Measurements from ENCODE around the gene AUTS2. TPM values are rescaled to one million over a fixed set of nuclear protein-coding genes. Genes with fewer than 3 reads are reported as not detected.

Gene AUTS2
- total RNA-seq, 6 donors from 2014 or later: 38.9 to 151 (median 55.8) TPM

DNA sequence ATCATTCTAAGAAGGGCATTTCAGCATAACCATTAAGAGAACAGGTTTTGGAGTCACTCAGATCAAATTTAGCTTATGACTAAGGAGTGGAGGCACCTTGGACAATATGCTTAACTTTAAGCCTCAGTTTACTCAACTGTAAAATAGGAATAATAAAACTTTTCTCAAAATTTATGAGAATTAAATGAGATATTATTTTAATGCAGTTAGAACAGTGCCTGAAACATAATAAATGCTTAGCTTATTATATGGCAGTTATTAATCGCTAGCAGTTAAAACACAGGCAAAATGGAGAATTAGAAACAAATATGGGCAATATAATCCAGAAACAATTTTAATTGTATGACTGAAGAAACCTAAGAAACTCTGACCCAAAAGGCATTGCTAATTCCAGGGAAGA is 2.9 kb upstream of the AUTS2 start:
- H3K36me3 ChIP-seq: no peaks in the 10 kb centered on the region
- no peaks in the 10 kb centered on the region for H3K9me3 ChIP-seq
- no peaks in the 10 kb centered on the region for H3K27me3 ChIP-seq
- H3K4me1 ChIP-seq: peaks cover 10 to 26% (median 16%) of the 10 kb centered on the region in 4 donors
- no peak overlapping the region for H3K4me3 ChIP-seq
- WGBS, 2 donors: 92 to 100% methylated on average over 1 of the region's 1 CpG
- ATAC-seq (ENCODE audit: low FRiP score in 2 of 2) (no peak), DNase-seq (no peak)
- H3K27ac ChIP-seq: no peak overlapping the region
- TF ChIP-seq, protein P1, sequence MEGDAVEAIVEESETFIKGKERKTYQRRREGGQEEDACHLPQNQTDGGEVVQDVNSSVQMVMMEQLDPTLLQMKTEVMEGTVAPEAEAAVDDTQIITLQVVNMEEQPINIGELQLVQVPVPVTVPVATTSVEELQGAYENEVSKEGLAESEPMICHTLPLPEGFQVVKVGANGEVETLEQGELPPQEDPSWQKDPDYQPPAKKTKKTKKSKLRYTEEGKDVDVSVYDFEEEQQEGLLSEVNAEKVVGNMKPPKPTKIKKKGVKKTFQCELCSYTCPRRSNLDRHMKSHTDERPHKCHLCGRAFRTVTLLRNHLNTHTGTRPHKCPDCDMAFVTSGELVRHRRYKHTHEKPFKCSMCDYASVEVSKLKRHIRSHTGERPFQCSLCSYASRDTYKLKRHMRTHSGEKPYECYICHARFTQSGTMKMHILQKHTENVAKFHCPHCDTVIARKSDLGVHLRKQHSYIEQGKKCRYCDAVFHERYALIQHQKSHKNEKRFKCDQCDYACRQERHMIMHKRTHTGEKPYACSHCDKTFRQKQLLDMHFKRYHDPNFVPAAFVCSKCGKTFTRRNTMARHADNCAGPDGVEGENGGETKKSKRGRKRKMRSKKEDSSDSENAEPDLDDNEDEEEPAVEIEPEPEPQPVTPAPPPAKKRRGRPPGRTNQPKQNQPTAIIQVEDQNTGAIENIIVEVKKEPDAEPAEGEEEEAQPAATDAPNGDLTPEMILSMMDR (IDR thresholded peaks at IDR 0.05): no peak
- TF ChIP-seq POLR2AphosphoS5 (IDR thresholded peaks at IDR 0.05): no peak
- no peak for TF ChIP-seq POLR2A (IDR thresholded peaks at IDR 0.05)
- no peak for TF ChIP-seq EP300 (IDR thresholded peaks at IDR 0.05)

DNA sequence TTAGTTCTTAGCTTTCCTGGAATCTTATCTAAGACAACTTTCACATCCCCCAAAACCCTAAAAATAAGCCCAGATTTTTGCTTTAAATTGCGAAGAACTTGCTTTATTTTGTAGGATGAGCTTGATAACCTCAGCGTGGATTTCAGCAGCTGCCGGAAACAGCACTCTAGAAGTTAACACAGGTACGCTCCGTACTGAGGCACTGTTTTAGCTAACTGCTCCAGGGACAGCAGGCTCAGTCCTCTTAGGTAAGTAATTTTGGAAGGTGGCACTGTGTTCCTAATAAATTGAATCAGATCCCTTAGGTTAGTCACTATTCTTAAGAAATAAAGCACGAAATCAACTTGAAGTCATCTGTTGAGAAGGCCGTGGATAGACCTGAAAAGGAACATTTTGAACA is 2.2 kb upstream of the AUTS2 start:
- ATAC-seq (ENCODE audit: low FRiP score in 2 of 2) (no peak), DNase-seq (no peak)
- WGBS, 2 donors: 90 to 96% methylated on average over 7 of the region's 7 CpGs
- H3K27me3 ChIP-seq: no peaks in the 10 kb centered on the region
- no peaks in the 10 kb centered on the region for H3K9me3 ChIP-seq
- TF ChIP-seq, protein P1 (IDR thresholded peaks at IDR 0.05): no peak
- TF ChIP-seq POLR2AphosphoS5 (IDR thresholded peaks at IDR 0.05) (no peak), EP300 (IDR thresholded peaks at IDR 0.05) (no peak), POLR2A (IDR thresholded peaks at IDR 0.05) (no peak)
- H3K4me3 ChIP-seq: no peak overlapping the region
- H3K4me1 ChIP-seq: peaks cover 16 to 33% (median 19%) of the 10 kb centered on the region in 4 donors
- no peak overlapping the region for H3K27ac ChIP-seq
- H3K36me3 ChIP-seq: no peaks in the 10 kb centered on the region

DNA sequence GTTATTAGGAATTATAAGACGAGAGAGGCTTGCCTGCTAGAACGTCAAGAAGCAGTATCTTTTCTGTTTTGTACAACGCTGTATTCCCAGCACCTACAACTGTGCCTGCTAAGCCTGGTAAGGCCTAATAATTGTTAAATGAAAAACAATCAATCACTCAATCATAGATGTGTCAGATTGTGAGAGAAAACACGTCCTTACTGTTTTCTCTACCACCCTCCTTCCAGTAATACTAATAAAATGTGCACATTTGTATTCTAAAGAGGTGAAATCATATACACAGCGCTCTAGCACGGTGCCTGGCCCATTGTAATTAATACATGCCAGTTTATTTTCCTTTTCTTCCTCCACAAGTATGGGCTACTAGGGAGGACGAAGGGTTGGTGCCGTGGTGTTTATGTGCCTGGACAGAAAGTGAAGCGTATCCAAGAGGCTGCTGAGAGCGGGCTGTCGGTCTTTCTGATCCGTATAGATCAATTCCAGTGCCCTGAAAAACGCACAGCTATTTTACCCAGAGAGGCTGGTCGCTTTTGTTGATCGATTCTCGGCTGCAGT is 1.5 kb upstream of the AUTS2 start:
- Histone ChIP-seq H3K4me1 (peaks cover 19 to 37% (median 21%) of the 10 kb centered on the region in 4 donors), H3K4me3 (peak overlapping the region; percentile 62 to 82 (median 66)), H3K9me3 (no peaks in the 10 kb centered on the region), H3K27ac (peak overlapping the region; percentile 76 to 85 (median 84)), H3K27me3 (no peaks in the 10 kb centered on the region), H3K36me3 (no peaks in the 10 kb centered on the region)
- 18 to 22% methylated on average over 14 to 16 of the region's 16 CpGs for WGBS, 2 donors
- ATAC-seq (ENCODE audit: low FRiP score in 2 of 2) (no peak), DNase-seq (no peak)
- TF ChIP-seq POLR2A (IDR thresholded peaks at IDR 0.05) (no peak), EP300 (IDR thresholded peaks at IDR 0.05) (no peak), POLR2AphosphoS5 (IDR thresholded peaks at IDR 0.05) (no peak)
- TF ChIP-seq, protein P1 (IDR thresholded peaks at IDR 0.05): no peak

DNA sequence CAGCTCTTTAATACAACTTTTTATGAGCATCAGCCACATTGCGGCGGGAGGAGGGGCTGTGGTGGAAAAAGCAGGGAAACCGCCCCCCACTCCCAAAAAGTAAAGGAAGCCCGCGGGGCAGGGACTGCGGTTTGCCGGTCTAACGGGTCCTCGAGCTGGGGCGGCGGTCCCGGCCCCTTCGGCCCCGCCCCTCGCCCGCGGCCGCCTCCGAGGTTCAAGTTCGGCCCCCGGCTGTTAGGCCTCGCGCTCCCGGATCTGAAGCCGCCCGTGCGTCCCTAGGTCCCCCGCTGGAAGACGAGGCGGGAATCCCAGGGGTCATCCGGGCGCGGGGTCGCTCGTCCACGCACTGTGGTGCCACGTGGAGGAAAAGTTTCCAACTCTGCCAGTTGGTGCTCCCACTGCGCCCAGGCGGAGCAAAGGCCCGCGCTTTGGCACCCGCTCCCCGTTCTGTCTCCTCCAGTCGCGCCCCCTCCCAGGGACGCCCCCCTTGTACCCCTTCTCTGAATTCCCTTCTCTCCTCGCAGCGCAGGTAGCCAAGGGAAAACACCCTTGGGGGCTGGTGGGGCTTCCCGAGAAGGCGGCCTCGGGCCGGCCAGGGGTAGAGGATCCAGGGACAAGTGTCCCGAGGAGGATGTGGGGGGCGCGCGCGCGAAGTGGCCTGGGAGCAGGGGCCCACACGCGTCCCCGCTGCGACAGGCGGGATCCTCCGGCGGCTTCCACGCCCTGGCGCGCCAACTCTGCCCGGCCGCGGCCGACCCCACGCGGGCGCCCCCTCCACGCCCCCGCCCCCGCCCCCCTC is 798 bp upstream of the AUTS2 start:
- ATAC-seq (ENCODE audit: low FRiP score in 2 of 2) (peak; percentile 6 to 61), DNase-seq (peak; percentile 45 to 91)

More for the DNA sequence above, 798 bp upstream of the AUTS2 start:
- Histone ChIP-seq H3K27me3 (no peaks in the 10 kb centered on the region), H3K9me3 (no peaks in the 10 kb centered on the region), H3K27ac (peak overlapping the region; percentile 76 to 85 (median 84)), H3K36me3 (no peaks in the 10 kb centered on the region), H3K4me1 (peaks cover 19 to 37% (median 21%) of the 10 kb centered on the region in 4 donors), H3K4me3 (peak overlapping the region; percentile 62 to 82 (median 66))
- WGBS, 2 donors: 0 to 1% methylated on average over 2 to 61 of the region's 78 CpGs
- TF ChIP-seq POLR2AphosphoS5 (IDR thresholded peaks at IDR 0.05) (no peak), EP300 (IDR thresholded peaks at IDR 0.05) (no peak), POLR2A (IDR thresholded peaks at IDR 0.05) (no peak)
- TF ChIP-seq, protein P1 (IDR thresholded peaks at IDR 0.05): no peak
